ENCODE results near the gene STK32A.

STK32A gene

DNA sequence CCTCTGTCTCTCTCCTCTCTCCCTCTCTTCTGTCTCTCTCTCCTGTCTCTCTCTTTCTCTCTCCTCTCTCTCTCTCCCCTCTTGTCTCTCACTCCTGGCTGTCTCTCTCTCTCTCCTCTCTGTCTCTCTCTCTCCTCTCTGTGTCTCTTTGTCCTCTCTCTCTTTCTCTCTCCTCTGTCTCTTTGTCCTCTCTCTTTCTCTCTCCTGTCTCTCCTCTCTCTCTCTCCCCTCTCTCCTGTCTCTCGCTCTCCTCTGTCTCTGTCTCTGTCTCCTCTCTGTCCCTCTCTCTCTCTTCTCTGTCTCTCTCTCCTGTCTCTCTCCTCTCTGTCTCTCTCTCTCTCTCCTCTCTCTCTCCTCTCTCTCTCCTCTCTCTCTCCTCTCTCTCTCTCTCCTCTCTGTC lies 25.0 kb downstream of the STK32A start:
- no peak for DNase-seq

DNA sequence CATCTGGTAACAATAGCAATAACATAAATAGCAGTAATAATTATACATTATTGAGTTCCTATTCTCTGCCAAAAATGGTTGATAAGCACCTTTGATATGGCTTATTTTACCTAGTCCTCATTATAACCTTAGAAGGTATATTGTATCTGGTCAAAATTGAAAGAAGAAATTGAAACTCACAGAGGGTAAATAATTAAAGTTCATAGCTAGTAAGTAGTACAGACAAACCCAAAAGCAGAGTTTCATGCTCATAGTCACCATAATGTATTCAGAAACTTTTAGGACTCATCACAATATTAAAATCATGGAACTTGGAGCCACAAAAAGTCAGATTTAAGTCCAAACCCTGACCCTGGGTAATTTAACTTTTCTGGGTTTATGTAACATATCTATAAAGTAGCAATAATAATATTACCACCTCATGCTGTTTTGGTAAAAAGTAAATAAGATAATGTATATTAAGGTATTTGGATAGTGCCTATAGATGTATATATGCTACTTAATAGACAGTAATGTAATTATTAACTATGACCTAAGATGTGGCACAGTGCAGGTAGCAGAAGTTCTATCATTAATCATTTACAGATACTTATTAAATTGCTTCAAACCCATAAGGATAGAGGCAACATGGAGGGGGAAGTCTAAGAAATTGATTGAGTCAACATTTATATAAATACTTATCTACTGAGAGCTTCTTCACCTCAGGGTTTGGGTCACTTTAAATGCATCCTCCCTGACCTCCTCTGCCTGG lies 32.4 kb downstream of the STK32A start:
- no peak for DNase-seq

DNA sequence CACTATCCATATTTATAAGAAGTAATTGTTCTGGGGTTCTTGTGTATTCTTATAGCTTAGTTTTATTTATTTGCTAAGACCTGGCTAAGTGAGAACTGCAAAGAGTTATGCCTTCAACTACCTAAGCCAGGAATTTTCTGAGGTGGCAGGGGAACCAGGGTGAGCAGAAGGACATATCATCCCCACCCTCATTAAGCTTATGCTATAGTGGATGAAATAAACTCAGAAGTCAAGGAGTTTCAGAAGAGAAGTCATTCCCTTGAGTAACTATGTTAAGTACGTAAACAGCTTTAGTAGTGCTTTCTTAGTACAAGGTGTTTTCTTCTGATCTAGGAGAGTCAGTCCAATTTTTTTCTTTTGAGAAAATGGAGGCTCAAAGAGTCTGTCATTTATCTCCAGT lies 41.7 kb downstream of the STK32A start:
- DNase-seq, result no peak

DNA sequence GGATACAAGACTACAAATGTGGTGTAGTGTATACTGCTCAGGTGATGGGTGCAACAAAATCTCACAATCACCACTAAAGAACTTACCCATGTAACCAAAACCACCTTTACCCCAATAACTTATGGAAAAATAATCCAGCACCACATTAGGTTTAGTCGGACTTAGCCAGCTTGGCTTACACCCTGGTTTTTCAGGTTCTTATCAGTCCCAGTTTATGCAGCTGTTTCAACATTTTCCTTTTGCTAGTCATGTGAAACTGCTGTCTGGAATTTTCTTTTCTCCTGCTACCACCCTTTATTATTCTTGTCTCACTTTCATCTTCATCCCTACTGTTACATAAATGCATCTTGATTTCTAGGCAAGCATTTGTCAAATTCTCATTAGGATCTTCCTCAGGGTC lies 51.5 kb downstream of the STK32A start:
- no peak for DNase-seq

DNA sequence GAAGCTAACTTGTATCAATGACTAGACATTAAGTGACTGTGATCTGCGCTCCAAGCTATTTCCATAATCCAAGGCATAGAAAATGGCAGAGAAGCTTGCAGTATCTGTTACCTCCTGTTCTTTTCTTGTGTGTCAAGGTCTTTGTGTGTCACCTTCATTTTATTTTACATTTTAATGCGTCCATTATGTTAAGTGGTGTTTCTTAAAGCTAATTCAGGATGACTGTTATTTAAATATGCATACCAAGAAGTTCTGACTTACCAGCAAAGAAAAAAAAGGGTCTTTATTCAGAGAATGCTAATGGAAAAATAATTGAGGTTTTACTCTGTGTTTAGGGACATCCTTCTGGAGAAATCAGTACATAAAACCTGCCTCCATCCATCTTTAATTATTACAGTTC lies 52.3 kb downstream of the STK32A start:
- no peak for DNase-seq

DNA sequence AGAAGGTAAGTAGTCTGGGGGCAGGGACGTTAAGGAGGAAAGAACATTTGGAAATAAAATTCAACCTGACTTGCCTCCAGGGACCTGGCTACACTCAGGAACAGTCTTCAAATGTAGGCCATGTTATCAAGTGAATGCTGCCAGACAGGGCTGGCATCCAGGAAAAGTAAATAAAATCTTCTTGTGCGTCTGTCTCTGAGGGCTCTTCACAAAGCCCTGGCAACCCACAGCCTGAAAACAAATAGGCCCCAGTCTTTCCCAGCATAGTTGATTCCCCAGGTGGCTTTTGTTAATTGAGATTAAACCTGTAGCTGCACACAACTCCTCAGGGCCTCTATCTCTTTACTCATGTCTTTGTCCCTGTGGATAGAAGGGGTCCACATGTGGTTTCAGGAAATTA lies 55.4 kb downstream of the STK32A start:
- peak; percentile 83 to 85 for DNase-seq

DNA sequence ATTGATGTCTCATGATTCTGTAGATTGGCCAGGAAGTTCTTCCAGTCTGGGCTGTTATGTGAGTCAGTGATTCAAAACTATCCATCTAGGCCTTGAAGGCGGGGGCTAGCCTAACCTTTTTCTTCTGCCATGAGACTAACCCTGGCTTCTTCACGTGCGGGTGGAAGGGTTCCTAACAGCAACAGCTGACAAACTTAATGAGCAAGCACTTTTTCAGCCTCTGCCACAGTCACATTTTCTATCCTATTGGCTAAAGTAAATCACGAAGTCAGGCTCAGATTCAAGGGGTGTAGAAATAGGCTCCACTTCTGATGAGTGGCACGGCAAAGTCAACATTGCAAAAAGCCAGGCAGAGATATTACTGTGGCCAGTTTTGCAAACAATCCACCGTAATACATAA lies 68.4 kb downstream of the STK32A start:
- no peak for DNase-seq

DNA sequence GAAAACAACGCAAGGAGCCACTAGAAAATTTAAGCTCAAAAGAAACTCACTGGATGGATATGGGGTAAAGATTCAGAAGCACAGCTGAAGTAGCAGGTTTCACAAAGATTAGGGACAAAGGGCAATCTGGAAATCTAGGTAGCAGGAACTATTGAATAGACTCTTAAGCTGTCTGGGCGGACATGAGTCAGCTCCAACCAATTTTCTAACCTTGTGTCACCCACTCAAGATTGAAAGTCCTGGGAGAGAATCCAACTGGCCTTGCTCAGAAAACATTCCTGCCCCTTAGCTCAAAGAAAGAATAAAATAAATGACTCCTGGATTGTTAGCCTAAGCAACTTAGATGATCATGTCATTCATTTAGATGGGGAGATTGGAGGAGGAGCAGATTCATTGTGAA lies 69.2 kb downstream of the STK32A start:
- DNase-seq, result no peak

DNA sequence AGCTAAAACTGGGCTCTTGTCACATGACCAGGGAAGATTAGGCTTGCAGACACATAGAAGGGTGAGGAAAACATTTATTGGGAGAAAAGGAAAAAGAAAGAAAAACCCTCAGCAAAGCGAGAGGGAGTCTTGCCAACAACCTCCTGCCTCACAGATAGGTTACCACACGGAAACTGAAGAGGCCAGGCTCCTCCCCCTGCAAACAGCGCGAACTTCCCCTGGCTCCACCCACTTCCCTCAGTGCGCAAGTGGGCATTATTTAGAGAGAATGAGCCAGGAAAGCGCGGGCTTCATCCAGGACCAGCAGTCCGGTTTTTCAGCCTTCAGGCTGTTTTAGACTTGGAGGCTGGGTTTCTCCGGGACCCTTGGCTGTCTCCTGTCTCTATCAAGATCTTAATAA lies 70.3 kb downstream of the STK32A start:
- DNase-seq, result no peak

DNA sequence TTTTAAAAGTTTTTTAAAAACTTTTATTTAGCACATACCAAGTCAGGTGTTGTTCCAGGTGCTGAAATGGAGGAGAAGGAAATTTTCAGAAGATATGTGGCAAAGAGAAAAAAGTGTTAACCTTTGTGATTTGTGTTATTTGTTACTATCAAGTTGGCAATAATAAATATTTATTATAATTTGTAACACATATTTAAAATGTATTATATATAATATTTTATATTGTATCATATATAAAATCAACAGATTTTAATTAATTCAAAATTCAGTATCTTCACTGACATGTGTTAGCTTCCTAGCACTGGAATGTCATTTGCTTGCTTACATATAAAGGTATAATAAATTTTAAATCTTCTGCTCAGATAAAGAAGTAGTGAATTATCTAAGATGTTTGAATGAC lies 71.5 kb downstream of the STK32A start:
- no peak for DNase-seq

DNA sequence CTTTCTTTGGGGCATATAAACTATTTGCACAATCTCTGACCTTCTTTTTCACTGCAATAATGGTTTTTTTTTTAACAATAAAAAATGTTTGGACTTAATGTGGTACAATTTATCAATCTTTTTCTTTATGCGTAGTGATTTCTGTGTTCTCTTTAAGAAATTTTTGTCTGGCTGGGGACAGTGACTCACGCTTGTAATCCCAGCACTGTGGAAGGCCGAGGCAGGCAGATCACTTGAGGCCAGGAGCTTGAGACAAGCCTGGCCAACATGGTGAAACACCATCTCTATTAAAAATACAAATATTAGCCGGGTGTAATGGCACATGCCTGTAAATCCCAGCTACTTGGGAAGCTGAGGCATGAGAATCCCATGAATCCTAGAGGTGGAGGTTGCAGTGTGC lies 72.3 kb downstream of the STK32A start:
- no peak for DNase-seq

DNA sequence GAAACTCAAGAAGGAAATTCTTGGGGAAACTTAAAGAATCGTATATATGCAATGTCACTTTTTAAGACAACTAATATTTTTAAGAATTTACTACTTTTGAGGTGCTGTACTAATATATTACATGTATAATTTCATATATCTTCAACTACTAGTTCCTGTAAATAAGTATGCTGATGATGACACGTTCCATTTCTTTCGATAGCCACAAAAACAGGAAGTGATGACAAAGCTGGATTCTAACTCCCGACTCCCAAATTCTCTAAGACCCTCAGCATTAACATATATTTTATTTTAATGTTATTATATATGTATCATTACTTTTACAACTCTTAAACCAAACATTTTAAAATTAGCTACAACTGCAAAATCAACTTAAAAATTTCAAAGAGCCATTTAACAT lies 74.8 kb downstream of the STK32A start:
- no peak for DNase-seq

DNA sequence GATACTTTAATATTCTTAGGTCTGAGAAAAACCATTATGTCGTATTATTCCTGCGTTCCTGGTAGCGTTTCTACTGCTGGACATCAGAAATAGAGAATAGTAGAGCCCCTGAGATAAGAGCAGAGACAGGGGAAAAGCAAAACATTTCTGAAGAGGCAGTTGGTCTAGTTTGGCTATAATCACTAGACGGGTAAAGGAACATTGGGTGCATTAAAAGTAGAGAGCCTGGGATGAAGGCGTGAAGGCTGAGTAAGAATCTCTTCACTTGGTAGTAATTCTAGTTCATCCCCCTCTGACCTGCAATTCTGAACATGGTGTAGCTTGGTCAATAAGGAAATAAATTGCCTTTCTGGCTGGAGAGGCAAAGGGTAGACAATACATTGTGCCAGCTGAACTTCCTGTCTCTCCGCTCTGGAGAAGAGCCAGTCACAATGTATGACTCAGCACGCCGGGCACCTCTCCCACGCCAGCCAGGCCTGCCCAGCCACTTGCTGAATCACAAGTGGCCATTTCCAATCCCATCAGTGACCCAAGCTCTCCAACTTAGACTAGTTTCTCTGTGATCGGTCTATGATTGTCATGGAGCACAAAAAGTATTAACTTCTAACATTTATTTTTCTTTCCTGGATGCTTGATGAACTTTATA lies 75.4 kb downstream of the STK32A start:
- DNase-seq, result peak; percentile 84 to 90

DNA sequence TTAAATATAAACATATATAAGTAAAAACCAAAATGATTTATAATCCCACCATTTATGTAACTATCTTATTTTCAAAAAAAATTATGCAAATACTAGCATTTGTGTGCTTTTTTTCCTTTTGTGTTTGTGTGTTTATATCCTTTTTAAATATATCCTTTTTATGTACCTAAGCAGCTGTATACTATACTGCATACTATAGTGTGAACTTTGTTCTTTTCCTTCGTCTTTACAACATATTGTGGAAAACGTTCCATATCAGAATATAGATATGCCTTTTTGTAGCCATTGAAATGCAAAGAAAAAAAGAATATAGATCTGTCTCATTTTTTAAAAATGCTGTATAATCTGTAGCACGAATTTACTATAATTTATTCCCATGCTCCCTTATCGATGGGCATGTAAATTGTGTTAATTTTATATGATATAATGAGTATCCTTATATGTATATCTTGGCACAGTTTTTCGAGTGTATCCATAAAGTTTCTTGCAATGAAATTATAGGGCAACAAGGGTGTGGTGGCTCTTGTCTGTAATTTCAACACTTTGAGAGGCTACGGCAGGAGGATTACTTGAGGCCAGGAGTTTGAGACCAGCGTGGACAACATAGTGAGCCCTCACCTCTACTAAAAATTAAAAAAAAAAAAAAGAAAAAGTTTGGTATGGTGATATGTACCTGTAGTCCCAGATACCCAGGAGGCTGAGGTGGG lies 83.3 kb downstream of the STK32A start:
- no peak for DNase-seq

DNA sequence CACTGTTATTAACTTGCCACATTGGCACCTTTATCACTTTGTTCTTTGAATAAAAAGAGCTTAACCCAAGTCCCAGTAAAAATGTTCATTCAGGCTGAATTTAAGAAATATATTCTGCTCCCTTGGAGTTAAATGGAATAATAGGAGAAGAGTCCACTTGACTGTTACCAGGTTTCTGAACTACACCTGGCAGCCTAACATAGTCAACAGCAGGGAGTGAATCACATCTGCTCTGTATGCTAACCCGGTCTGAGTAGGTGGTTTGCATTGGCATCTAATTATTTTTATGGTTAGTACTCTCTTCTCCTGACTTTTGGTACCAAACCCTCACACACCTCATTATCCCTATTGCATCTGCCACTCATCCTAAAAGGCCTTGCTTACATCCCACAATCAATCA lies 86.7 kb downstream of the STK32A start:
- DNase-seq, result no peak

DNA sequence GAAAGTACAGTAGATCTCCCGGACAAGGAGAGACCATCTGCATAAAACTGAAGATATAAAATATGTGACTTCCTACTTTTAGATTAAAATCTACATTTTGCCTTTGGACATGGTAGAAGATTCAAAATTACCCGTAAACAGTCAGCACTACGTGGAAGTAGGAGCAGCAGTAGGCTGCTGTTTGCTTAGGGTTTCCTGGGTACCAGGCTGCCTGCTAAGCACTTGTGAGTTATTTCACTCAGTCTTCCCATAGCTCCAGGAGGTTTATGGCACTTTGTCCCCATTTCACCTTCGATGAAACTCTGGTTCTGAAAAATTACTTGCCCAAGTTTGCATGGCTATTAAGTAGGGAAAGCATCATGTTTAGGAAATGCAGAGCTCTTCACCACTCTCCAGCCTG lies 92.6 kb downstream of the STK32A start:
- no peak for DNase-seq

DNA sequence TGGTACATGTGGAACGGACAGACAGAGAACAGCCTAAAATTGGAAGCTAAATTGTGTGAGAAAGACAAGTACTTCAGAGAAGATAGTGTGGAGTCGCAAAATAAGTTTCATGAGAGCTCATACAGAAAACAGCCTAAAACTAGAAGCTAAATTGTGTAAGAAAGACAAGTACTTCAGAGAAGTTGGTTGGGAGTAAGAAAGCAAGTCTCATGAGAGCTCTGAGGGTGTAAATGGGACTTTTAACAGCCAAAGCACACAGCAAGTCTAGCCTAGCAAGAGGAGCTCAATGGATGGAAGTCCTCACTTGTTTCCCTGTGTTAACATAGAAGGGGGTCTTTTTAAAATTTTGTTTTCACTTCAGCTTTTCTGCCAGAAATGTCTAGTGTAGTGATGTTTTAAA lies 93.1 kb downstream of the STK32A start:
- no peak for DNase-seq

DNA sequence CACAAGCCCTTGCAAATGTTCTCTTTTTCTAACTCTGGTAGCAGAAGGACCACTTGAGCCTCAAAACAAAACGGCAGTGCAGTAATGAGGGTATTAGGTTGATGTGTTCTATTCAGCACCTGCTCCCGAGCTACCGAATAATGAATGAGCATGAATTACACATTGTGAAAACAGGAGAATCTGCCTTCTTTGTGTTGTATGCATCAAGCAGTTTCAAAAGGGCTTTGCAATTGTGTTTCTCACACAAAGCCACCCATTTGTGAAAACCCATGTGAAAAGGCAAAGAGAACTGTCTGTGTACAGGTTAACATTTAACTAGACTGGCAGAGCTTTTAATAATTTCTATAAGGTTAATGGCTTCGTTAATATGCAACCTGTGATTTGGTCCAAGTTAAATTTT lies 97.8 kb downstream of the STK32A start:
- DNase-seq, result no peak

DNA sequence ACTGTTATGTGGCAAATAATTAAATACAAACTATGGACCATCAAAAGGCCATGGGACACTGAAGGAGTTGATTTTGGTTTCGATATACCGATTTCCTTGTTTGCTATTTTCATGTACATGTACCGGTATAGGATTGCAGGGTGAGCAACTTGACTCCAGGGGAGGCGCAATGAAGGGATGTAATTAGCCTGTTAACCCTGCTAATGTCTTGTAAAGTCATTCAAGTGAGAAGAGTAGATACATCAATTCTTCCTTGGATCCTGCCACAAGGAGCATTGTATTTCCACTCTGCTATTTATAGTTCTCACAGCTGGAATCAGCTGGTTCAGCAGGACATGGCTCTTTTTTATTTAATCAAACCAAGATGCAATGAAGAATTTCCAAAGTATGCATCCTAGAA lies 102.0 kb downstream of the STK32A start:
- no peak for DNase-seq

DNA sequence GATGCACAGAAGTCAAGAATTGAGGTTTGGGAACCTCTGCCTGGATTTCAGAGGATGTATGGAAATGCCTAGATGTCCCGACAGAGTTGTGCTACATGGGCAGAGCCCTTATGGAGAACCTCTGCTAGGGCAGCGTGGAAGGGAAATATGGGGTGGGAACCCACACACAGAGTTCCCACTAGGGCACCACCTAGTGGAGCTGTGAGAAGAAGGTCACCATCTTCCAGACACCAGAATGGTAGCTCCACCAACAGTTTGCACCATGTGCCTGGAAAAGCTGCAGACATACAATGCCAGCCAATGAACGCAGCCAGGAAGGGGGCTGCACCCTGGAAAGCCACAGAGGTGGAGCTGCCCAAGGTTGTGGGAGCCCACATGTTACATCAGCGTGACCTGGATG lies 104.5 kb downstream of the STK32A start:
- no peak for DNase-seq

DNA sequence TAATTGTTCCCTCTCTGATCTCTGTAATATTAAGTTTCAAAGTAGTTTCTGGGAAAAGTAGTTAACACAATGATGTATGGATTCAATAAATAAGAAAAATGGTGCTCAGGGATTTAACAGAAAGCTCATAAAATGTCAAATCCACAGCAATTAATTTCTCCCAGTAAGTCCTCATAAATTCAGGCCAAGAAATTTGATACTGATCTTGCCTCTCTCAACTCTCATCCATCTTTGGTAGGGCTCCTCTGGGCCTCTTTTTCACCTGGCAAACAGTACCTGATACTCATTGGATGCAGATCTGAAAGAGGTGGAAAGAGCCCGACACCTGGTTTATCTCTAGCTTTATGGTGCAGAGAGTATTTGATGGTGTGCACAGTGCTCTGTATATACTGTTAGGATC lies 106.1 kb downstream of the STK32A start:
- no peak for DNase-seq

DNA sequence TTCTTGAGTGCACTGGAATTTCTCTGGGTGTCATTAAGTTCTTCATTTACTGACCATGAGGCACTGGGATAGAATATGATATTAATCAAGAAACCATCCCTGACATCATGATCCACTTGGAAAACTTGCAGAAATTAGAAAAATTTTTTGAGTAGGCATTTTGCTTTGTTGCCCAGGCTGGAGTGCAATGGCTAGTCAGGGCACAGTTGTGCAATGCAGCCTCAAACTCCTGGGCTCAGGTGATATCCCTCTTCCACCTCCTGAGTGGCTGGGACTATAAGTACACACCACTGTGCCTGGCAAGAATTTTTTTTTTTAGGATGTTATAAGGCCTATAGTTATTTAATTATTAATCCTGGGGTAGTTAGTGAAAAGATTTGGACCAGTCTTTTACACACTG lies 106.5 kb downstream of the STK32A start:
- DNase-seq, result no peak

DNA sequence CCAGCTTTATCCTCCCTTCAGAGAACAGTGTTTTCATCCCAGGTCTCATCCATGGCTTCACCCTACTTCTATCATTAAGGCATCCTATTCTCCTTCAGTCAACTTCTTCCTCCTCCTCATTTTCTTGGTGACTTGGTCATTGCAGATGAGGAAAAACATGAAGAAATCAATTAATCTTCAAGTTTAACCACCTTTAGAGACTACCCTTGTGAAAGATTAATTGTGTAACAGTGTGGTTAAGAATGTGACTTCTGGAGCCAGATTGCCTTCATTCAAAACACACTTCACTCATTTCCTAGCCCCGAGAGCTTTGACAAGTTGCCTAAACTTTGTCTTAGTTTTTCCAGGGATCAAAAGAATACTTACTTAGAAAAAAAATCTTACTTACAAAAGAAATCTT lies 110.0 kb downstream of the STK32A start:
- no peak for DNase-seq

DNA sequence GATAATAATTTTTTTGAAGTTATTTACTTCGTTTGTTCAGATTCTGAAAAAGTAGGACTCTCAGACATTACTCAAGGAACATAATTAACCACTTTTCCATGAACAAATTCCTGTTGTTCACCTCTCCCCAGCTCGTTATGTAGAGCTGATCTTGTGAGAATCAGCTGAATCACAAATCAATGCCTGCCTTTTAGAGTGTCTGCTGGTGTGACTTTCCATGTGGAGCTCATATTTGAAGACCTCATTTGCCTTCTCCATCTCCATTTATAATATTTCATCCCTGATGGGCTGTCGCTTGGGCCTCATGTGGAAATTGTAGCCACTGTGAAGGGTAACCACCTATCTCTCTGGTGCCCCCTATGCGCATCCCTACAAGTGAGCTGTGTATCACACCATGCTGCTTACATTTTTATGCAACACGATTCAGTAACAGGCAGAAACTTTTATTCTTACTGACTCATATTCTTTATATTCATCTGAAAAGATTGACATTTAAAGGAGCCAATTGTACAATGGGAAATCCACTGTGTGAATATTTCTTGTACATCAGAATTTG lies 111.3 kb downstream of the STK32A start:
- no peak for DNase-seq
